ENCODE measurements around the gene SLC39A11.

DNA sequence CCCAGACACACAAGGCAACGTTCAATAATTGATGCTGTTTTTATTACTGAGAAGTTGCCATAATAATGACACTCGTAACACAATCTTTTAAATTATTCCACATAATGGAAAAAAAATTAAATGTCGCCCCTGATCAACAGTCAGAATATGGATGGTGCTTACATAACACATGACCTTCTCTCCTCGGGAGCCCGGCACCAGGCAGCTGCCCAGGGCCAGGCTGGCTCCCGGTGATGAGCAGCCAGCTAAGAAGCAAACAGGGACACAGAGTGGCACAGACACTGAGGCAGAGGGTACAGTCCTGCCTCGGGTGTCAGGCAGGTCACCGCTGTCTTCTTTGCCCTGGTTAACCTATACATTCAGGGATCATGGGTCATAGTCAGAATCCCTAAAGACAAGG is 137.9 kb downstream of the SLC39A11 start:
- TF ChIP-seq POLR2AphosphoS5 (IDR thresholded peaks at IDR 0.05) (no peak), TAF1 (IDR thresholded peaks at IDR 0.05; ENCODE audit: low read depth) (no peak), MXI1 (conservative IDR thresholded peaks at IDR 0.05; ENCODE audit: poor library complexity, severe bottlenecking) (no peak), RAD21 (conservative IDR thresholded peaks at IDR 0.05) (no peak), EP300 (conservative IDR thresholded peaks at IDR 0.05; ENCODE audit: poor library complexity, severe bottlenecking) (no peak), EZH2 (IDR thresholded peaks at IDR 0.05; ENCODE audit: borderline replicate concordance, insufficient read depth, low read length, poor library complexity, severe bottlenecking) (no peak)
- TF ChIP-seq, protein P1, sequence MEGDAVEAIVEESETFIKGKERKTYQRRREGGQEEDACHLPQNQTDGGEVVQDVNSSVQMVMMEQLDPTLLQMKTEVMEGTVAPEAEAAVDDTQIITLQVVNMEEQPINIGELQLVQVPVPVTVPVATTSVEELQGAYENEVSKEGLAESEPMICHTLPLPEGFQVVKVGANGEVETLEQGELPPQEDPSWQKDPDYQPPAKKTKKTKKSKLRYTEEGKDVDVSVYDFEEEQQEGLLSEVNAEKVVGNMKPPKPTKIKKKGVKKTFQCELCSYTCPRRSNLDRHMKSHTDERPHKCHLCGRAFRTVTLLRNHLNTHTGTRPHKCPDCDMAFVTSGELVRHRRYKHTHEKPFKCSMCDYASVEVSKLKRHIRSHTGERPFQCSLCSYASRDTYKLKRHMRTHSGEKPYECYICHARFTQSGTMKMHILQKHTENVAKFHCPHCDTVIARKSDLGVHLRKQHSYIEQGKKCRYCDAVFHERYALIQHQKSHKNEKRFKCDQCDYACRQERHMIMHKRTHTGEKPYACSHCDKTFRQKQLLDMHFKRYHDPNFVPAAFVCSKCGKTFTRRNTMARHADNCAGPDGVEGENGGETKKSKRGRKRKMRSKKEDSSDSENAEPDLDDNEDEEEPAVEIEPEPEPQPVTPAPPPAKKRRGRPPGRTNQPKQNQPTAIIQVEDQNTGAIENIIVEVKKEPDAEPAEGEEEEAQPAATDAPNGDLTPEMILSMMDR (IDR thresholded peaks at IDR 0.05; ENCODE audit: poor library complexity, severe bottlenecking): no peak
- TF ChIP-seq, protein P2, sequence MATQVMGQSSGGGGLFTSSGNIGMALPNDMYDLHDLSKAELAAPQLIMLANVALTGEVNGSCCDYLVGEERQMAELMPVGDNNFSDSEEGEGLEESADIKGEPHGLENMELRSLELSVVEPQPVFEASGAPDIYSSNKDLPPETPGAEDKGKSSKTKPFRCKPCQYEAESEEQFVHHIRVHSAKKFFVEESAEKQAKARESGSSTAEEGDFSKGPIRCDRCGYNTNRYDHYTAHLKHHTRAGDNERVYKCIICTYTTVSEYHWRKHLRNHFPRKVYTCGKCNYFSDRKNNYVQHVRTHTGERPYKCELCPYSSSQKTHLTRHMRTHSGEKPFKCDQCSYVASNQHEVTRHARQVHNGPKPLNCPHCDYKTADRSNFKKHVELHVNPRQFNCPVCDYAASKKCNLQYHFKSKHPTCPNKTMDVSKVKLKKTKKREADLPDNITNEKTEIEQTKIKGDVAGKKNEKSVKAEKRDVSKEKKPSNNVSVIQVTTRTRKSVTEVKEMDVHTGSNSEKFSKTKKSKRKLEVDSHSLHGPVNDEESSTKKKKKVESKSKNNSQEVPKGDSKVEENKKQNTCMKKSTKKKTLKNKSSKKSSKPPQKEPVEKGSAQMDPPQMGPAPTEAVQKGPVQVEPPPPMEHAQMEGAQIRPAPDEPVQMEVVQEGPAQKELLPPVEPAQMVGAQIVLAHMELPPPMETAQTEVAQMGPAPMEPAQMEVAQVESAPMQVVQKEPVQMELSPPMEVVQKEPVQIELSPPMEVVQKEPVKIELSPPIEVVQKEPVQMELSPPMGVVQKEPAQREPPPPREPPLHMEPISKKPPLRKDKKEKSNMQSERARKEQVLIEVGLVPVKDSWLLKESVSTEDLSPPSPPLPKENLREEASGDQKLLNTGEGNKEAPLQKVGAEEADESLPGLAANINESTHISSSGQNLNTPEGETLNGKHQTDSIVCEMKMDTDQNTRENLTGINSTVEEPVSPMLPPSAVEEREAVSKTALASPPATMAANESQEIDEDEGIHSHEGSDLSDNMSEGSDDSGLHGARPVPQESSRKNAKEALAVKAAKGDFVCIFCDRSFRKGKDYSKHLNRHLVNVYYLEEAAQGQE (IDR thresholded peaks at IDR 0.05; ENCODE audit: borderline replicate concordance): no peak
